Uterus (tissue), 4 donors: ENCODE results near the gene RGS6. TPM values are rescaled to one million over a fixed set of nuclear protein-coding genes. Genes with fewer than 3 reads are reported as not detected.

Source experiments
- DNase-seq, 2 donors: peaks; one replicate each; pipeline ENCODE4 v3.0.0-alpha.2; 2019 to 2020
- H3K27ac ChIP-seq, 2 donors: fragments of 200-600 bp; sonication (generic); 1 replicate in 1 of 2; 2 replicates in 1 of 2; pipeline ENCODE4 v1.5.1; 2016 to 2018
- H3K27me3 ChIP-seq, 2 donors: fragments of 200-600 bp; sonication (generic); one replicate each; pipeline ENCODE4 v1.5.1; 2018 to 2019; ENCODE audit warnings: control low read depth in 1 of 2
- H3K36me3 ChIP-seq, 2 donors: fragments of 200-600 bp; sonication (generic); one replicate each; pipeline ENCODE4 v1.5.1; 2019; ENCODE audit warnings: control low read depth in 1 of 2
- H3K4me1 ChIP-seq, 2 donors: fragments of 200-600 bp; sonication (generic); one replicate each; pipeline ENCODE4 v1.5.1; 2018 to 2019; ENCODE audit warnings: control low read depth in 1 of 2
- H3K4me3 ChIP-seq, 2 donors: fragments of 200-600 bp; sonication (generic); 1 replicate in 1 of 2; 2 replicates in 1 of 2; pipeline ENCODE4 v1.5.1; 2018 to 2019; ENCODE audit warnings: mild to moderate bottlenecking in 1 of 2
- H3K9me3 ChIP-seq, 2 donors: fragments of 200-600 bp; sonication (generic); one replicate each; pipeline ENCODE4 v1.5.1; 2019; ENCODE audit warnings: control low read depth in 1 of 2
- POLR2A ChIP-seq, 2 donors: fragments of 450-650 bp; IDR thresholded peaks; one replicate each; pipeline ENCODE4 v1.6.1; 2016; ENCODE audit warnings: antibody characterized with exemption in 2 of 2, mild to moderate bottlenecking in 1 of 2, moderate library complexity in 1 of 2
- intact Hi-C: fragments of 100-400 bp; cut with DNase I; formaldehyde crosslinking; loops from one replicate; pipeline ENCODE4 v1.15.1; 2023; ENCODE audit warnings: low total_unique reads
- total RNA-seq, 4 donors: library from RNA; depleted of rRNA in 3 of 4; stranded (reverse); fragments of >200 nt in 3 of 4; gene quantifications; one replicate each; pipeline versions ENCODE4 v1.1.0 to v1.2.4, GENCODE V29; 2014 to 2023
- TF ChIP-seq, protein P1 (sequence below), 4 experiments: fragments of 200-600 bp in 2 of 4; fragments of 450-650 bp in 2 of 4; sonication (generic) in 2 of 4; IDR thresholded peaks; one replicate each; pipeline ENCODE4 v1.5.1; 2016 to 2019; ENCODE audit warnings: antibody characterized with exemption in 4 of 4, mild to moderate bottlenecking in 2 of 4, moderate library complexity in 1 of 4
- donor health status: DM: yes; HTN: yes; CAD: no.

RGS6 gene
- total RNA-seq, 4 donors from 2014 or later = 1.0 to 7.4 (median 6.2) TPM; not detected in 1

DNA sequence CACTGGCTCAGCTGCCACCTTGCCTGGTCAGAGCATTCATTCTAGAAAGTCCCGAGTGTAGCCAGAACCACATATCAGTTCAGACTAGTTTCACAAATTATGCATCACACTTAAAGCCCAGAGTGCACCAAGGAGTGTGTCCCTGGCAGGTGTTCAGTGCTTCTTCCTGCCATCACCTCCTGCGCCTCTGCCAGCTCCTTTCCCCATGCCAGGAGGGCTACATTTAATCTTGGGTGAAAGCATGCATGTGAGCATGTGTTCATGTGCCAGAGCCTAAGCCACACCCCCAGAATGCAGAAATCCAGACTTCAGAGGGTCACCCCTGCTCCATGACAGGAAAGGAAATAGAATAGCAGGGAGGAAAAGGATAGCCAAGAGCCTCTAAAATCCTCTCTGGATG, 580.1 kb downstream of the RGS6 start:
- no peak for TF ChIP-seq POLR2A (IDR thresholded peaks at IDR 0.05)
- TF ChIP-seq, protein P1, sequence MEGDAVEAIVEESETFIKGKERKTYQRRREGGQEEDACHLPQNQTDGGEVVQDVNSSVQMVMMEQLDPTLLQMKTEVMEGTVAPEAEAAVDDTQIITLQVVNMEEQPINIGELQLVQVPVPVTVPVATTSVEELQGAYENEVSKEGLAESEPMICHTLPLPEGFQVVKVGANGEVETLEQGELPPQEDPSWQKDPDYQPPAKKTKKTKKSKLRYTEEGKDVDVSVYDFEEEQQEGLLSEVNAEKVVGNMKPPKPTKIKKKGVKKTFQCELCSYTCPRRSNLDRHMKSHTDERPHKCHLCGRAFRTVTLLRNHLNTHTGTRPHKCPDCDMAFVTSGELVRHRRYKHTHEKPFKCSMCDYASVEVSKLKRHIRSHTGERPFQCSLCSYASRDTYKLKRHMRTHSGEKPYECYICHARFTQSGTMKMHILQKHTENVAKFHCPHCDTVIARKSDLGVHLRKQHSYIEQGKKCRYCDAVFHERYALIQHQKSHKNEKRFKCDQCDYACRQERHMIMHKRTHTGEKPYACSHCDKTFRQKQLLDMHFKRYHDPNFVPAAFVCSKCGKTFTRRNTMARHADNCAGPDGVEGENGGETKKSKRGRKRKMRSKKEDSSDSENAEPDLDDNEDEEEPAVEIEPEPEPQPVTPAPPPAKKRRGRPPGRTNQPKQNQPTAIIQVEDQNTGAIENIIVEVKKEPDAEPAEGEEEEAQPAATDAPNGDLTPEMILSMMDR (IDR thresholded peaks at IDR 0.05) = no peak
- no peak for DNase-seq
- no peaks in the 10 kb centered on the region for H3K4me1 ChIP-seq
- intact Hi-C loops = no loop called here
- H3K36me3 ChIP-seq = no peaks in the 10 kb centered on the region
- H3K27me3 ChIP-seq = no peaks in the 10 kb centered on the region
- H3K27ac ChIP-seq = no peak overlapping the region
- H3K4me3 ChIP-seq = no peak overlapping the region
- H3K9me3 ChIP-seq = no peaks in the 10 kb centered on the region

- TF ChIP-seq, protein P1 (IDR thresholded peaks at IDR 0.05) = no peak
- no peak for TF ChIP-seq POLR2A (IDR thresholded peaks at IDR 0.05)
- no peaks in the 10 kb centered on the region for H3K27me3 ChIP-seq
- intact Hi-C loops = no loop called here
- H3K9me3 ChIP-seq = no peaks in the 10 kb centered on the region
- H3K4me1 ChIP-seq = no peaks in the 10 kb centered on the region
- H3K4me3 ChIP-seq = no peak overlapping the region
- H3K36me3 ChIP-seq = no peaks in the 10 kb centered on the region
- H3K27ac ChIP-seq = no peak overlapping the region
- DNase-seq = no peak
Measured at GRCh38 chr14:72512925-72513324, 580.7 kb downstream of the RGS6 start.

DNA sequence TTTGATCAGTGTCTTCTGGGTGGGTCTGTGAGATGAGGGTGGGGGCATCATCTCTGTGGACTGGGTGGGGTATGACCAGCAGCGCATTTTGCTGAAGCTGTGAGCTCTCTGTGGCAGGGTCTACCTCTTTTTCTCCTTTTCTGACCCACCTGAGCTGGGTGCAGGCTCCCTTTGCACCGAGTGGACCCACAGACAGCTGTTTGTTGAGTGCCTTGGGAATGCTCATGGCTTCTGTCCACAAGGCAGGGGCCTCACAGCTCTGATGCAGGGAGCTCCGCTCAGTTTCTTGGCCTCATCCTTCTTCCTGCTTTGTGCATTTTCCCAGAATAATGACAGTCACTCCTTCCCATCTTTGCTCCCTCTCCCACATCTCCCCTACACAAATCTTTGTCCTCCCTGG, 581.1 kb downstream of the RGS6 start:
- H3K4me3 ChIP-seq = no peak overlapping the region
- TF ChIP-seq, protein P1 (IDR thresholded peaks at IDR 0.05) = no peak
- TF ChIP-seq POLR2A (IDR thresholded peaks at IDR 0.05) = no peak
- intact Hi-C loops = no loop called here
- H3K9me3 ChIP-seq = no peaks in the 10 kb centered on the region
- no peaks in the 10 kb centered on the region for H3K27me3 ChIP-seq
- H3K4me1 ChIP-seq = no peaks in the 10 kb centered on the region
- DNase-seq = no peak
- H3K36me3 ChIP-seq = no peaks in the 10 kb centered on the region
- no peak overlapping the region for H3K27ac ChIP-seq

GRCh38 chr14:72513965-72514659, 581.9 kb downstream of the RGS6 start:
- H3K4me1 ChIP-seq = no peaks in the 10 kb centered on the region
- no peaks in the 10 kb centered on the region for H3K36me3 ChIP-seq
- no peak overlapping the region for H3K4me3 ChIP-seq
- TF ChIP-seq, protein P1 (IDR thresholded peaks at IDR 0.05) = peak in 3 of 4 experiments; percentile 17 to 22 (median 20)
- TF ChIP-seq POLR2A (IDR thresholded peaks at IDR 0.05) = no peak
- no peaks in the 10 kb centered on the region for H3K9me3 ChIP-seq
- no peak overlapping the region for H3K27ac ChIP-seq
- H3K27me3 ChIP-seq = no peaks in the 10 kb centered on the region
- intact Hi-C loops = no loop called here
- no peak for DNase-seq

DNA sequence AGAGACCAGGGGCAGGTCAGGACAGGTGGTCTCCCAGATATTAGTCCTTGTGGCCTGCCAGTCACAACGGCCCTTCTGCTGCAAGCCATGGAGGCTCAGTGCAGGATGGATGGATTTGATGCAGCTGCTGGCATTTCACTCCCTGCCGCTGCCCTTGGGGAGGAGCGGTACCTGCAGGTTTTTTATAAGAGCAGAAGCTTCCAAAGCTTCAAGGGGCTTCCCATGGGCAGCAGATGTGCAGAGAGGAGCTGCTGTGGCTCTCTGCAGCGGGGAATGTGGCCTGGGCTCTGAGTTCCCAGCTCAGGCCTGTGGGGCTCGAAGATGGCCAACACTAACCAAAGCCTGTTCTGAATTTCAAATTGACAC, 582.4 kb downstream of the RGS6 start:
- no peak for TF ChIP-seq POLR2A (IDR thresholded peaks at IDR 0.05)
- TF ChIP-seq, protein P1 (IDR thresholded peaks at IDR 0.05) = no peak
- Histone ChIP-seq H3K27me3 (no peaks in the 10 kb centered on the region), H3K4me3 (no peak overlapping the region), H3K4me1 (no peaks in the 10 kb centered on the region), H3K27ac (no peak overlapping the region), H3K9me3 (no peaks in the 10 kb centered on the region), H3K36me3 (no peaks in the 10 kb centered on the region)
- intact Hi-C loops = loop anchor here (5.0 kb wide), 1 partner anchor 388 kb away; no protein-coding TSS in a partner anchor
- no peak for DNase-seq
